Mesendoderm (in vitro differentiated cells): ENCODE results near the gene ANO9.

Experiments used
- DNase-seq: peaks from one replicate; pipeline ENCODE4 v3.0.0; 2013
- H2AK5ac ChIP-seq: 2 replicates; pipeline ENCODE4 v1.6.1; 2013; ENCODE audit warnings: low read length, inconsistent platforms
- H2BK120ac ChIP-seq: 2 replicates; pipeline ENCODE4 v1.6.1; 2013; ENCODE audit warnings: low read depth, mild to moderate bottlenecking, low read length, moderate library complexity, mixed read lengths
- H2BK15ac ChIP-seq: replicated peaks from 2 replicates; pipeline ENCODE4 v1.6.1; 2013; ENCODE audit warnings: low read depth, mild to moderate bottlenecking, moderate library complexity
- H2BK5ac ChIP-seq: 2 replicates; pipeline ENCODE4 v1.6.1; 2013; ENCODE audit warnings: low read length, inconsistent platforms
- H3K18ac ChIP-seq: 2 replicates; pipeline ENCODE4 v1.6.1; 2013; ENCODE audit warnings: mild to moderate bottlenecking, low read length, mixed read lengths
- H3K23ac ChIP-seq: one replicate; pipeline ENCODE4 v1.6.1; 2013; ENCODE audit warnings: low read length
- H3K27ac ChIP-seq: 2 replicates; pipeline ENCODE4 v1.5.1; 2013; ENCODE audit warnings: low read depth, mild to moderate bottlenecking, inconsistent platforms, low read length, moderate library complexity
- H3K27me3 ChIP-seq: 2 replicates; pipeline ENCODE4 v1.6.1; 2013; ENCODE audit warnings: low read length, control low read depth, mild to moderate bottlenecking, inconsistent platforms; ENCODE audit not compliant: insufficient read depth, poor library complexity
- H3K36me3 ChIP-seq: 2 replicates; pipeline ENCODE4 v1.6.1; 2013; ENCODE audit warnings: low read length, inconsistent platforms; ENCODE audit not compliant: control insufficient read depth, insufficient read depth
- H3K4ac ChIP-seq: one replicate; pipeline ENCODE4 v1.6.1; 2013; ENCODE audit warnings: low read depth, mild to moderate bottlenecking, low read length, moderate library complexity
- H3K4me1 ChIP-seq: 2 replicates; pipeline ENCODE4 v1.6.1; 2013; ENCODE audit warnings: low read depth, low read length, inconsistent platforms; ENCODE audit not compliant: control insufficient read depth
- H3K4me2 ChIP-seq: 2 replicates; pipeline ENCODE4 v1.6.1; 2013; ENCODE audit warnings: low read length
- H3K4me3 ChIP-seq: 2 replicates; pipeline ENCODE4 v1.5.1; 2013; ENCODE audit warnings: mild to moderate bottlenecking, low read length
- H3K56ac ChIP-seq: one replicate; pipeline ENCODE4 v1.6.1; 2013; ENCODE audit warnings: low read length
- H3K79me1 ChIP-seq: 2 replicates; pipeline ENCODE4 v1.6.1; 2013; ENCODE audit warnings: low read length, inconsistent platforms
- H3K79me2 ChIP-seq: 2 replicates; pipeline ENCODE4 v1.6.1; 2013; ENCODE audit warnings: mild to moderate bottlenecking, low read length; ENCODE audit not compliant: control insufficient read depth, insufficient read depth
- H3K9ac ChIP-seq: 2 replicates; pipeline ENCODE4 v1.6.1; 2013; ENCODE audit warnings: low read length, inconsistent platforms
- H4K5ac ChIP-seq: one replicate; pipeline ENCODE4 v1.6.1; 2013; ENCODE audit warnings: low read length
- H4K8ac ChIP-seq: one replicate; pipeline ENCODE4 v1.6.1; 2013; ENCODE audit warnings: low read depth, mild to moderate bottlenecking, control low read depth, low read length, moderate library complexity
- WGBS: extraction: QIAGEN DNeasy Blood & Tissue Kit; methylation state at CpG from one replicate; pipeline ENCODE4 v1.1.7; 2013; ENCODE audit warnings: low lambda C conversion rate, missing lambda C conversion rate; ENCODE audit not compliant: insufficient coverage; ENCODE audit errors: extremely low coverage; 5-methylcytosine and 5-hydroxymethylcytosine counted together

Gene ANO9

DNA sequence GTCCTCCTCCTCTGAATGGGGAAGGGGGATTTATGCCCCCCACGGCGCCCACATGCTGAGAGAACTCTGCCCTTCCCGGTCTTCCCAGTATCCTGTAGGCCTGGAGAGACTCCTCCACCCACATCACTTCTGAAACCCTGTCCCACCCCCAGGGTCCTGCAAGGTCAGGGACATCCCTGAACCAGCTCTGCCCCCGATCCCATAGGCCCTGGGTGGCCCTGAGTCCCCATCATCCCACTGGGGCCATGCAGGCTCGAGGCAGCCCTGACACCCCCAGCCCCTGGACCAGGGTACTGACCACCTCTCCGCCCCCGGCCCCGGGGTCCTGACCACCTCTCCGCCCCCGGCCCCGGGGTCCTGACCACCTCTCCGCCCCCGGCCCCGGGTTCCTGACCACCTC, 60.8 kb downstream of the ANO9 start:
- Histone ChIP-seq H3K9ac (no peak overlapping the region), H3K4me3 (no peak overlapping the region), H2BK120ac (no peak overlapping the region), H3K79me1 (no peaks in the 10 kb centered on the region), H2BK5ac (no peak overlapping the region), H2AK5ac (no peak overlapping the region), H3K79me2 (no peaks in the 10 kb centered on the region), H3K4ac (no peak overlapping the region), H4K5ac (no peak overlapping the region), H3K27ac (no peak overlapping the region), H3K36me3 (no peaks in the 10 kb centered on the region), H3K4me2 (no peak overlapping the region), H3K56ac (no peak overlapping the region), H4K8ac (no peak overlapping the region), H3K23ac (no peak overlapping the region), H3K18ac (no peak overlapping the region), H2BK15ac (no peak overlapping the region), H3K27me3 (no peaks in the 10 kb centered on the region), H3K4me1 (no peaks in the 10 kb centered on the region)
- no CpG with 5 or more reads among the region's 14 CpGs for WGBS
- DNase-seq = no peak

DNA sequence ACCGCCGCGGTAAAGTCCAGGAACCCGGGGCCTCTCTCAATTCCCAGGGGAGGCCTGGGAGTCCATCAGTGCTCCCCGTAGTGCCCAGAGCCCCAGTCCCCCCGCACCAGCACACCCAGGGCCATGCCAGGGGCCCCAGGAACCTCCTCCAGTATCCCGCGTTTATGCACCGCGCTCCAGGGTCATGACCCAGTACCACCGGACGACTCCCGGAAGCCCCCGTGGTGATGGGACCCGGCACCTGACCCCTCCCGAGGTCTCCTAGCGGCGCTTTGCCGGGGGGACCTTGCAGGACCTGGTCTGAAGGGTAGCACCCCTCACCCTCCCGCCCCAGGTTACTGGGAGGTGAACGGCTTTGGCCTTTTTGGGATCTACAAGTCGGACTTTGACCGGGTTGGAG, 61.3 kb downstream of the ANO9 start:
- Histone ChIP-seq H3K4ac (no peak overlapping the region), H3K18ac (no peak overlapping the region), H3K4me2 (no peak overlapping the region), H2BK120ac (no peak overlapping the region), H4K8ac (no peak overlapping the region), H2AK5ac (no peak overlapping the region), H3K23ac (no peak overlapping the region), H3K56ac (no peak overlapping the region), H3K4me1 (no peaks in the 10 kb centered on the region), H2BK15ac (no peak overlapping the region), H3K36me3 (no peaks in the 10 kb centered on the region), H3K79me1 (no peaks in the 10 kb centered on the region), H3K4me3 (no peak overlapping the region), H2BK5ac (no peak overlapping the region), H3K79me2 (no peaks in the 10 kb centered on the region), H3K27ac (no peak overlapping the region), H3K9ac (no peak overlapping the region), H4K5ac (no peak overlapping the region), H3K27me3 (no peaks in the 10 kb centered on the region)
- WGBS = no CpG with 5 or more reads among the region's 23 CpGs
- DNase-seq = no peak

DNA sequence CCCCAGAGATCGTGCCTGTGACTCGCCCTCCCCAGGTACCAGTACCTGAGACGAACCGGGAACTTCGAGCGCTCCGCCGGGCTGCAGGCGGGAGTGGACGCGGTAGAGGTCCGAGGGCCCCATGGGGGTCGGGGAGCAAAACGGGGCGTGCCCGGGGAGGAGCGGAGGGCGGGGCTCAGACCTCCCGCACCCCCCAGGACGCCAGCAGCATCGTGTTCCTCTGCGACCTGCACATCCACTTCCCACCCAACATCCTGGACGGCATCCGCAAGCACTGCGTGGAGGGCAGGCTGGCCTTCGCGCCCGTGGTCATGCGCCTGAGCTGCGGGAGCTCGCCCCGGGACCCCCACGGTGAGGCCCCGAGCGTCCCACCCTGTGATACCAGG, 61.7 kb downstream of the ANO9 start:
- Histone ChIP-seq H2BK120ac (no peak overlapping the region), H2BK15ac (no peak overlapping the region), H3K56ac (no peak overlapping the region), H3K36me3 (no peaks in the 10 kb centered on the region), H3K27me3 (no peaks in the 10 kb centered on the region), H4K5ac (no peak overlapping the region), H3K18ac (no peak overlapping the region), H2BK5ac (no peak overlapping the region), H3K4me2 (no peak overlapping the region), H4K8ac (no peak overlapping the region), H3K79me1 (no peaks in the 10 kb centered on the region), H3K23ac (no peak overlapping the region), H3K9ac (no peak overlapping the region), H3K79me2 (no peaks in the 10 kb centered on the region), H3K4ac (no peak overlapping the region), H3K4me1 (no peaks in the 10 kb centered on the region), H3K27ac (no peak overlapping the region), H3K4me3 (no peak overlapping the region), H2AK5ac (no peak overlapping the region)
- no peak for DNase-seq
- no CpG with 5 or more reads among the region's 35 CpGs for WGBS

DNA sequence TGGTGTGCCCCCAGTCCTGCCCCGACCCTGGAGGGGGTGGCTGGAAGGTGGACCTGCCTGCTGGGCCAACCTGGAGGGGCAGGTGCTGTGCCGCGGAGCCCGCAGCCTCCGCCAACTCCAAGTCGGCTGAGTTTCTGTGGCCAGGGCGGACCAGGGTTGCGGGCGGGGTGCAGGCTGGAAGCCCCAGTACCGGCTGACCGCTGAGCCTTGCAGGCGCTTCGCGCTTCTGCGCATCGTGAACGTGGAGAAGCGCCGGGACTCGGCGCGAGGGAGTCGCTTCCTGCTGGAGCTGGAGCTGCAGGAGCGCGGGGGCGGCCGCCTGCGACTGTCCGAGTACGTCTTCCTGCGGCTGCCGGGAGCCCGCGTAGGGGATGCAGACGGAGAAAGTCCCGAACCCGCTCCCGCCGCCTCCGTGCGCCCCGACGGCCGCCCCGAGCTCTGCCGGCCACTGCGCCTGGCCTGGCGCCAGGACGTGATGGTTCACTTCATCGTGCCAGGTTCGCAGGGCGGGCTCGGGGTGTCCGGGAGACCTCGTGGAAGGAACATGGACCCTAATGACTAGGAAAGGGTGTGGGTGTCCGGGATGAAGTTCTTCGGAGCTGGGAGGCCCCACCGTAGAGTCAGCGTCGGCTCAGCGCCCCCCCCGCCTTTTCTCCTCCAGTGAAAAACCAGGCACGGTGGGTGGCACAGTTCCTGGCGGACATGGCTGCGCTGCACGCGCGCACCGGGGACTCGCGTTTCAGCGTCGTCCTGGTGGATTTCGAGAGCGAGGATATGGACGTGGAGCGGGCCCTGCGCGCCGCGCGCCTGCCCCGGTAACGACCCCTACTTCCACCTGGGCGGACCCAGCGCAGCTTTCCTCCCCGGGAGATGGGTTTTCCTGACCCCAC, 62.4 kb downstream of the ANO9 start:
- Histone ChIP-seq H2BK120ac (no peak overlapping the region), H2BK5ac (no peak overlapping the region), H4K8ac (no peak overlapping the region), H3K79me2 (no peaks in the 10 kb centered on the region), H3K4me3 (no peak overlapping the region), H3K9ac (no peak overlapping the region), H3K27me3 (no peaks in the 10 kb centered on the region), H3K18ac (no peak overlapping the region), H4K5ac (no peak overlapping the region), H3K4ac (no peak overlapping the region), H2AK5ac (no peak overlapping the region), H3K36me3 (no peaks in the 10 kb centered on the region), H3K4me1 (no peaks in the 10 kb centered on the region), H2BK15ac (no peak overlapping the region), H3K23ac (no peak overlapping the region), H3K4me2 (no peak overlapping the region), H3K79me1 (no peaks in the 10 kb centered on the region), H3K27ac (no peak overlapping the region), H3K56ac (no peak overlapping the region)
- no peak for DNase-seq
- no CpG with 5 or more reads among the region's 87 CpGs for WGBS

DNA sequence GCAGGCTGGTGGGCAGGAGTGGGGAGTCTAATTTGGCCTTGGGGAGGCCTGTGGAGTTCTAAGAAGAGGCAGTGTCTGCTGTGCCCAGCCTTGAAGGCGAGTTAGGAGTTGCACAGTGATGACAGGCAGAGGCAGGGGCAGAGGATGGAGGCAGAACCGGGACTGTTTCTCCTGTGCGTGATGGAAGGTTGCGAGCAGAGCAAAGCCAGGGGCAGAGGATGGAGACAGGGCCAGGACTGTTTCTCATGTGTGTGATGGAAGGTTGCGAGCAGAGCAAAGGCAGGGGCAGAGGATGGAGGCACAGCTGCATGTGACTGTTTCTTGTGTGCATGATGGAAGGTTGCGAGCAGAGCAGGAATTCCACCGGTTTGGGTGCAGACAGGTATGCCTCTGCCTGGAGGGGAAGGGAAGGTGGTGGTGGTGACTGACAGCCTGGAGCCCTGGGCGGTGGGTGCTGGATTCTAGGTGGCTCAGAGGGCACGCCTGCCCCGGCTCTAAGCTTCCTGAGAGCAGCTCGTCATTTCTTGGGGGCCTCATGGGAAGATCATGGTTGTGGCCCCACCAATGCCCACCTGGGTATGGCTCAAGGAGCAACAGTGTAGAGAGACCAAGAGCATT, 63.8 kb downstream of the ANO9 start:
- Histone ChIP-seq H4K8ac (no peak overlapping the region), H3K4ac (no peak overlapping the region), H3K4me3 (no peak overlapping the region), H3K27ac (no peak overlapping the region), H2BK15ac (no peak overlapping the region), H3K23ac (no peak overlapping the region), H2AK5ac (no peak overlapping the region), H3K79me2 (no peaks in the 10 kb centered on the region), H3K4me2 (no peak overlapping the region), H2BK5ac (no peak overlapping the region), H3K79me1 (no peaks in the 10 kb centered on the region), H3K9ac (no peak overlapping the region), H3K56ac (no peak overlapping the region), H3K36me3 (peaks cover 4% of the 10 kb centered on the region), H3K18ac (no peak overlapping the region), H3K27me3 (no peaks in the 10 kb centered on the region), H4K5ac (no peak overlapping the region), H3K4me1 (no peaks in the 10 kb centered on the region), H2BK120ac (no peak overlapping the region)
- DNase-seq = no peak
- WGBS = no CpG with 5 or more reads among the region's 11 CpGs
